WTC11 (cell line): ENCODE measurements around the gene CABLES1. TPM values are rescaled to one million over a fixed set of nuclear protein-coding genes. Genes with fewer than 3 reads are reported as not detected.
A peak's percentile ranks its signal among the peaks of the same experiment; 100 is the strongest.

Experiments
- ATAC-seq: fragments of 200-7000 bp; cut with Tn5 transposase; 2 replicates; pipeline ENCODE4 v1.10.0; 2021; ENCODE audit warnings: mild to moderate bottlenecking, moderate library complexity
- CTCF ChIA-PET: fragments of 300-600 bp; sonication (Branson Sonifier 250); formaldehyde crosslinking; loops from one replicate; lab custom pipeline; 2021; ENCODE audit warnings: antibody characterized with exemption; lab: Charles Lee
- POLR2A ChIA-PET: fragments of 350-600 bp; sonication (Branson Sonifier 250); formaldehyde crosslinking; loops from one replicate; lab custom pipeline; 2021; ENCODE audit warnings: antibody characterized with exemption; lab: Charles Lee
- DNase-seq: peaks from one replicate; pipeline ENCODE4 v3.0.0; 2021; ENCODE audit warnings: low spot score
- H3K27ac Mint-ChIP-seq: 2 replicates; pipeline ENCODE4 v1.8.0; 2021; ENCODE audit warnings: mixed read lengths
- H3K27me3 Mint-ChIP-seq: 2 replicates; pipeline ENCODE4 v1.8.0; 2021; ENCODE audit warnings: low read depth, mild to moderate bottlenecking, moderate library complexity, mixed read lengths
- H3K36me3 Mint-ChIP-seq: 2 replicates; pipeline ENCODE4 v1.8.0; 2021; ENCODE audit warnings: mixed read lengths
- H3K4me1 Mint-ChIP-seq: 2 replicates; pipeline ENCODE4 v1.8.0; 2022; ENCODE audit warnings: mixed read lengths
- H3K4me3 Mint-ChIP-seq: 2 replicates; pipeline ENCODE4 v1.8.0; 2021; ENCODE audit warnings: mild to moderate bottlenecking, moderate library complexity, mixed read lengths
- H3K9me3 Mint-ChIP-seq: 2 replicates; pipeline ENCODE4 v1.8.0; 2021; ENCODE audit warnings: mixed read lengths
- AFF4 ChIP-seq: sonication (generic); formaldehyde crosslinking; IDR thresholded peaks from 2 replicates; pipeline ENCODE4 v1.8.1; 2023; ENCODE audit warnings: mild to moderate bottlenecking, missing genetic modification reagents, borderline replicate concordance
- CTCF ChIP-seq: fragments of 200-600 bp; IDR thresholded peaks from 2 replicates; pipeline ENCODE4 v1.8.0; 2022; ENCODE audit warnings: antibody characterized with exemption
- ESRRA ChIP-seq: sonication (generic); formaldehyde crosslinking; IDR thresholded peaks from 2 replicates; pipeline ENCODE4 v1.8.1; 2022; ENCODE audit warnings: mild to moderate bottlenecking, missing genetic modification reagents, borderline replicate concordance
- GTF2I ChIP-seq: fragments of 250-450 bp; sonication (Bioruptor Pico); conservative IDR thresholded peaks from 2 replicates; pipeline ENCODE4 v1.4.0; 2021; ENCODE audit warnings: mild to moderate bottlenecking
- HMGXB4 ChIP-seq: sonication (generic); formaldehyde crosslinking; IDR thresholded peaks from 2 replicates; pipeline ENCODE4 v1.8.1; 2023; ENCODE audit warnings: mild to moderate bottlenecking, moderate library complexity, missing genetic modification reagents
- TCF7 ChIP-seq: sonication (generic); formaldehyde crosslinking; IDR thresholded peaks from 2 replicates; pipeline ENCODE4 v1.8.0; 2022; ENCODE audit warnings: mild to moderate bottlenecking, low read depth, missing genetic modification reagents, moderate library complexity
- USF1 ChIP-seq: sonication (generic); formaldehyde crosslinking; IDR thresholded peaks from 2 replicates; pipeline ENCODE4 v1.8.0; 2022; ENCODE audit warnings: mild to moderate bottlenecking, missing genetic modification reagents
- USF2 ChIP-seq: sonication (generic); formaldehyde crosslinking; IDR thresholded peaks from 2 replicates; pipeline ENCODE4 v1.8.1; 2023; ENCODE audit warnings: mild to moderate bottlenecking, missing genetic modification reagents, moderate library complexity
- ZNF138 ChIP-seq: sonication (generic); formaldehyde crosslinking; conservative IDR thresholded peaks from 2 replicates; pipeline ENCODE4 v1.8.1; 2022; ENCODE audit warnings: mild to moderate bottlenecking, moderate library complexity, missing genetic modification reagents
- ZNF396 ChIP-seq: fragments of 250-450 bp; sonication (Bioruptor Pico); IDR thresholded peaks from 2 replicates; pipeline ENCODE4 v1.8.0; 2021; ENCODE audit warnings: mild to moderate bottlenecking, moderate library complexity, borderline replicate concordance
- ZNF423 ChIP-seq: fragments of 250-450 bp; sonication (Bioruptor Pico); IDR thresholded peaks from 2 replicates; pipeline ENCODE4 v2.1.2; 2022; ENCODE audit warnings: mild to moderate bottlenecking, moderate library complexity
- total RNA-seq: library from RNA; stranded (reverse); gene quantifications from 3 replicates; pipeline ENCODE4 v1.2.3, GENCODE V29; 2021

CABLES1 gene
- total RNA-seq, 1 experiment from 2014 or later = 17.0 TPM

GRCh38 chr18:23121133-23121532, 14.2 kb upstream of the CABLES1 start (continued):
- no peak for TF ChIP-seq AFF4 (CRISPR knock-in tag)
- no peak for TF ChIP-seq ZNF396 (CRISPR knock-in tag)
- no peak for TF ChIP-seq ZNF423 (CRISPR knock-in tag)
- TF ChIP-seq HMGXB4 = no peak
- TF ChIP-seq CTCF = no peak
- no peak for TF ChIP-seq ZNF138 (CRISPR knock-in tag)
- TF ChIP-seq ESRRA (CRISPR knock-in tag) = no peak

GRCh38 chr18:23122334-23123229, 12.7 kb upstream of the CABLES1 start:
- Mint-ChIP-seq H3K4me1 (peaks cover 18% of the 10 kb centered on the region), H3K9me3 (no peaks in the 10 kb centered on the region), H3K36me3 (no peaks in the 10 kb centered on the region), H3K4me3 (no peak overlapping the region)
- POLR2A ChIA-PET = interaction anchor here (0.8 kb wide), 1 partner anchor 47 kb away, joined by 4 read pairs; no protein-coding TSS in a partner anchor
- TF ChIP-seq GTF2I (no peak), USF2 (CRISPR knock-in tag) (peak; percentile 56), TCF7 (CRISPR knock-in tag) (no peak), USF1 (CRISPR knock-in tag) (0 out of 2 replicates have a peak, but pooled peaks have one; percentile 16)
- TF ChIP-seq, all 79 proteins: peak for 2
- Mint-ChIP-seq H3K27ac (no peak overlapping the region), H3K27me3 (peaks cover 4% of the 10 kb centered on the region; the same call in 1 of the 2 replicates)
- CTCF ChIA-PET = interaction anchor here (1.0 kb wide), 1 partner anchor 9 kb away, joined by 4 read pairs; no protein-coding TSS in a partner anchor
- no peak for ATAC-seq
- DNase-seq = no peak
